Thymus (tissue), 11 donors: ENCODE data around the gene FMN1. TPM values are rescaled to one million over a fixed set of nuclear protein-coding genes. Genes with fewer than 3 reads are reported as not detected.

Experiments used
- DNase-seq, 9 donors: peaks; one replicate each; pipeline ENCODE4 v3.0.0-alpha.2; 2013; ENCODE audit warnings: low spot score in 9 of 9, low read depth in 6 of 9, missing footprints in 1 of 9
- H3K27ac ChIP-seq, 2 donors: one replicate each; pipeline ENCODE4 v1.5.1; 2013; ENCODE audit warnings: control low read depth in 1 of 2, low read depth in 1 of 2, low read length in 1 of 2, mild to moderate bottlenecking in 1 of 2, moderate library complexity in 1 of 2
- H3K27me3 ChIP-seq, 2 donors: one replicate each; pipeline ENCODE4 v1.5.1; 2013; ENCODE audit warnings: low read length in 1 of 2; ENCODE audit not compliant: control insufficient read depth in 2 of 2, insufficient read depth in 1 of 2
- H3K36me3 ChIP-seq, 2 donors: one replicate each; pipeline ENCODE4 v1.5.1; 2013; ENCODE audit warnings: low read length in 1 of 2, mild to moderate bottlenecking in 1 of 2, moderate library complexity in 1 of 2; ENCODE audit not compliant: control insufficient read depth in 2 of 2, insufficient read depth in 2 of 2
- H3K4me1 ChIP-seq, 2 donors: one replicate each; pipeline ENCODE4 v1.5.1; 2013; ENCODE audit warnings: low read length in 2 of 2; ENCODE audit not compliant: control insufficient read depth in 2 of 2, insufficient read depth in 2 of 2
- H3K4me3 ChIP-seq, 2 donors: one replicate each; pipeline ENCODE4 v1.5.1; 2013; ENCODE audit warnings: low read length in 2 of 2, control low read depth in 1 of 2, mild to moderate bottlenecking in 1 of 2
- H3K9me3 ChIP-seq, 2 donors: one replicate each; pipeline ENCODE4 v1.5.1; 2013; ENCODE audit warnings: low read length in 1 of 2, mild to moderate bottlenecking in 1 of 2; ENCODE audit not compliant: control insufficient read depth in 2 of 2, insufficient read depth in 1 of 2
- WGBS: extraction: QIAGEN DNeasy Blood & Tissue Kit; methylation state at CpG from one replicate; pipeline ENCODE4 v1.1.7; 2013; 5-methylcytosine and 5-hydroxymethylcytosine counted together
- polyA plus RNA-seq: library from polyadenylated mRNA; stranded (reverse); fragments of 200-250 nt; gene quantifications from one replicate; pipeline ENCODE4 v1.2.3, GENCODE V29; 2013
- total RNA-seq: library from RNA; stranded (reverse); fragments of 120-200 nt; gene quantifications from one replicate; pipeline ENCODE4 v1.2.4, GENCODE V29; 2013
- donor health status: healthy.

The FMN1 gene
- total and polyA plus RNA-seq, 2 donors: 2.6 to 24.8 TPM

- DNase-seq: no peak
- Histone ChIP-seq H3K4me3 (no peak overlapping the region), H3K36me3 (peaks cover 6 to 8% of the 10 kb centered on the region in 2 donors), H3K9me3 (no peaks in the 10 kb centered on the region), H3K27me3 (no peaks in the 10 kb centered on the region), H3K4me1 (no peaks in the 10 kb centered on the region), H3K27ac (no peak overlapping the region)
Measured at GRCh38 chr15:32967521-32967920, 227.0 kb downstream of the FMN1 start.

- Histone ChIP-seq H3K36me3 (peaks cover 6 to 8% of the 10 kb centered on the region in 2 donors), H3K9me3 (no peaks in the 10 kb centered on the region), H3K4me1 (no peaks in the 10 kb centered on the region), H3K27me3 (no peaks in the 10 kb centered on the region), H3K4me3 (no peak overlapping the region), H3K27ac (no peak overlapping the region)
- DNase-seq: no peak
- WGBS: 96% methylated on average over 2 of the region's 2 CpGs
Measured at GRCh38 chr15:32966512-32966911, 228.0 kb downstream of the FMN1 start.

GRCh38 chr15:32965897-32966296 is 228.6 kb downstream of the FMN1 start:
- no peak overlapping the region for H3K27ac ChIP-seq
- no peak for DNase-seq
- H3K4me1 ChIP-seq: no peaks in the 10 kb centered on the region
- 83% methylated on average over 6 of the region's 6 CpGs for WGBS
- no peak overlapping the region for H3K4me3 ChIP-seq
- peaks cover 6 to 8% of the 10 kb centered on the region in 2 donors for H3K36me3 ChIP-seq
- H3K27me3 ChIP-seq: no peaks in the 10 kb centered on the region
- H3K9me3 ChIP-seq: no peaks in the 10 kb centered on the region

- 96% methylated on average over 1 of the region's 1 CpG for WGBS
Measured at GRCh38 chr15:32959077-32959476, 235.4 kb downstream of the FMN1 start.

GRCh38 chr15:32957219-32957618 is 237.3 kb downstream of the FMN1 start:
- 92% methylated on average over 4 of the region's 4 CpGs for WGBS
- no peak for DNase-seq
- Histone ChIP-seq H3K4me1 (peaks cover 0 to 2% of the 10 kb centered on the region in 2 donors), H3K27me3 (no peaks in the 10 kb centered on the region), H3K9me3 (no peaks in the 10 kb centered on the region), H3K27ac (no peak overlapping the region), H3K36me3 (no peaks in the 10 kb centered on the region), H3K4me3 (no peak overlapping the region)

More at GRCh38 chr15:32959077-32959476, 235.4 kb downstream of the FMN1 start:
- DNase-seq: no peak
- no peaks in the 10 kb centered on the region for H3K4me1 ChIP-seq
- no peaks in the 10 kb centered on the region for H3K27me3 ChIP-seq
- no peaks in the 10 kb centered on the region for H3K36me3 ChIP-seq
- H3K27ac ChIP-seq: no peak overlapping the region
- H3K4me3 ChIP-seq: no peak overlapping the region
- H3K9me3 ChIP-seq: no peaks in the 10 kb centered on the region

GRCh38 chr15:32956711-32957110 is 237.8 kb downstream of the FMN1 start:
- no peaks in the 10 kb centered on the region for H3K9me3 ChIP-seq
- WGBS: 92% methylated on average over 2 of the region's 2 CpGs
- H3K4me3 ChIP-seq: no peak overlapping the region
- no peaks in the 10 kb centered on the region for H3K27me3 ChIP-seq
- no peak for DNase-seq
- no peaks in the 10 kb centered on the region for H3K36me3 ChIP-seq
- H3K4me1 ChIP-seq: peaks cover 0 to 2% of the 10 kb centered on the region in 2 donors
- no peak overlapping the region for H3K27ac ChIP-seq

- H3K27me3 ChIP-seq: no peaks in the 10 kb centered on the region
- H3K27ac ChIP-seq: no peak overlapping the region
- peak in 4 of 9 donors; percentile 1 to 21 (median 5) for DNase-seq
Measured at GRCh38 chr15:32956006-32956405, 238.5 kb downstream of the FMN1 start.

GRCh38 chr15:32953533-32953910 is 241.0 kb downstream of the FMN1 start:
- Histone ChIP-seq H3K36me3 (no peaks in the 10 kb centered on the region), H3K4me1 (peaks cover 0 to 2% of the 10 kb centered on the region in 2 donors), H3K4me3 (no peak overlapping the region), H3K27ac (no peak overlapping the region), H3K9me3 (no peaks in the 10 kb centered on the region), H3K27me3 (no peaks in the 10 kb centered on the region)
- 93% methylated on average over 7 of the region's 7 CpGs for WGBS
- no peak for DNase-seq

More at GRCh38 chr15:32956006-32956405, 238.5 kb downstream of the FMN1 start:
- Histone ChIP-seq H3K9me3 (no peaks in the 10 kb centered on the region), H3K36me3 (no peaks in the 10 kb centered on the region), H3K4me1 (peaks cover 0 to 2% of the 10 kb centered on the region in 2 donors), H3K4me3 (no peak overlapping the region)
- 92% methylated on average over 1 of the region's 1 CpG for WGBS

GRCh38 chr15:32952901-32953532 is 241.5 kb downstream of the FMN1 start:
- Histone ChIP-seq H3K36me3 (no peaks in the 10 kb centered on the region), H3K27me3 (no peaks in the 10 kb centered on the region), H3K4me3 (no peak overlapping the region), H3K27ac (no peak overlapping the region), H3K4me1 (peaks cover 0 to 2% of the 10 kb centered on the region in 2 donors), H3K9me3 (no peaks in the 10 kb centered on the region)
- 93% methylated on average over 12 of the region's 12 CpGs for WGBS
- DNase-seq: no peak
